Middle frontal gyrus (tissue), 1 donor: ENCODE results near the gene STIM1.
"Not testable (repeated sequence)": the region's sequence is repeated elsewhere in the genome, so short reads cannot be mapped to it uniquely, and the experiment has no call there.

Experiments used
- DNase-seq: peaks from one replicate; pipeline ENCODE4 v3.0.0-alpha.2; 2015; ENCODE audit warnings: low spot score; ENCODE audit errors: extremely low spot score

The STIM1 gene

GRCh38 chr11:3853899-3854659 lies 1.4 kb upstream of the STIM1 start:
- no peak for DNase-seq

GRCh38 chr11:3854660-3854976 lies 846 bp upstream of the STIM1 start:
- DNase-seq, result no peak

- DNase-seq, result no peak
Observed at GRCh38 chr11:3855808-3856491, 486 bp downstream of the STIM1 start.

GRCh38 chr11:3856856-3857553 lies 1.5 kb downstream of the STIM1 start:
- no peak for DNase-seq

- no peak for DNase-seq
Observed at GRCh38 chr11:3857628-3858027, 2.2 kb downstream of the STIM1 start.

GRCh38 chr11:3859373-3859881 lies 4.0 kb downstream of the STIM1 start:
- no peak for DNase-seq

GRCh38 chr11:3860375-3860774 lies 4.9 kb downstream of the STIM1 start:
- no peak for DNase-seq

GRCh38 chr11:3860898-3861393 lies 5.5 kb downstream of the STIM1 start:
- not testable (repeated sequence) for DNase-seq

GRCh38 chr11:3861683-3862082 lies 6.2 kb downstream of the STIM1 start:
- DNase-seq, result no peak

GRCh38 chr11:3865388-3866193 lies 10.1 kb downstream of the STIM1 start:
- no peak for DNase-seq

GRCh38 chr11:3866206-3866605 lies 10.7 kb downstream of the STIM1 start:
- no peak for DNase-seq

- DNase-seq, result no peak
Observed at GRCh38 chr11:3866836-3867208, 11.4 kb downstream of the STIM1 start.

GRCh38 chr11:3867209-3868091 lies 12.0 kb downstream of the STIM1 start:
- DNase-seq, result no peak

GRCh38 chr11:3873712-3874349 lies 18.4 kb downstream of the STIM1 start:
- no peak for DNase-seq

- DNase-seq, result no peak
Observed at GRCh38 chr11:3876613-3877012, 21.1 kb downstream of the STIM1 start.

GRCh38 chr11:3877364-3878257 lies 22.1 kb downstream of the STIM1 start:
- DNase-seq, result no peak

- DNase-seq, result no peak
Observed at GRCh38 chr11:3878258-3878584, 22.8 kb downstream of the STIM1 start.

GRCh38 chr11:3879216-3879966 lies 23.9 kb downstream of the STIM1 start:
- no peak for DNase-seq
